Right ventricle myocardium inferior (tissue), 1 donor: ENCODE data around the gene OTOA. TPM values are rescaled to one million over a fixed set of nuclear protein-coding genes. Genes with fewer than 3 reads are reported as not detected.
"Not testable (repeated sequence)": the region's sequence is repeated elsewhere in the genome, so short reads cannot be mapped to it uniquely, and the experiment has no call there.

Experiments
- ATAC-seq: fragments of 200-7000 bp; cut with Tn5 transposase; one replicate; pipeline ENCODE4 v1.9.1; 2020; ENCODE audit warnings: mild to moderate bottlenecking, moderate library complexity
- DNase-seq: peaks from one replicate; pipeline ENCODE4 v3.0.0; 2021; ENCODE audit errors: missing footprints
- intact Hi-C: fragments of 100-400 bp; cut with DNase I; formaldehyde crosslinking; loops from one replicate; pipeline ENCODE4 v1.11.0; 2022
- total RNA-seq: library from RNA; stranded (reverse); fragmentation: NEBNext Ultra II Directional; extraction: Animal tissue kit (Norgen Biotek cat#: 25700); gene quantifications from one replicate; pipeline ENCODE4 v1.2.1, GENCODE V29; 2021
- donor health status: DM: no; HTN: yes; CAD: no; lungs with severe emphysema.

Gene OTOA
- total RNA-seq, 1 donor from 2014 or later: not detected

DNA sequence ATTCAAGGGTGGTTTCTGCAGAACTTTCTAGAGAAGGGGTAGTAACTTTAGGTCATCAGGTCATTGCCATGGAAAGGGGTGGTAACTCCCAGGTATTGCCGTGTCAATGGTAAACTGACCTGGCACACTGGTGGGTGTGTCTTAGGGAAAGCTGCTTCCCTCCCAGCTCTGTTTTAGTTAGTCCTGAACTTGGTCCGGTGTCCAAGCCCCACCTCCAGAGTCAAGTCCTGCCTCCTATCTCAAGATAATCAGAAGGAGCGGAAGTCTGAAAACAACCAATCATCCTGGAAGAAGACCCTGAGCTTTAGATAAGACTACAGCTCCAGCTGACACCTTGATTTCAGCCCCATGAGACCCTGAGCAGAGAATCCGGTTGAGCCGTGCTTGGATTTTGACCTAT lies 105.0 kb downstream of the OTOA start:
- ATAC-seq, DNase-seq: not testable (repeated sequence)

DNA sequence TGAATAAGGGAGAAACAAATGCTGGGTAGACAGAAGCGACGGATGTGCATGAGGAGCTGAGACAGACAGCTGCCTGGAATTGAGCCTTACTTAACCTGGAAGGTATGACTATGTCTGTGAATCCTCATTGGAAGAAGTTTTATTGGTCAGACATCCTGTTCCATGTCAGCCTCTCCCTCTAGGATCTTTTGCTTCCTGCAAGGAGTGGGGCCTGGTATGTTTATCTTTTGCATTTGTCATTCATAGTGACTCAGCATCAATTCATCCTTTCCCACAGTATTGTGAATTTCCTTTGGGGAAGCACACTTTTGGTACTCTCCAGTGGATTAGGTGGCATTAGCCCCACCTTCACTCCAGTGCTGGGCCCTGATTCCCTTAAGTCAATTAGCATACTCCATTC lies 105.5 kb downstream of the OTOA start:
- DNase-seq, ATAC-seq, intact Hi-C loops: not testable (repeated sequence)

More for the DNA sequence above, 105.0 kb downstream of the OTOA start:
- intact Hi-C loops: not testable (repeated sequence)

DNA sequence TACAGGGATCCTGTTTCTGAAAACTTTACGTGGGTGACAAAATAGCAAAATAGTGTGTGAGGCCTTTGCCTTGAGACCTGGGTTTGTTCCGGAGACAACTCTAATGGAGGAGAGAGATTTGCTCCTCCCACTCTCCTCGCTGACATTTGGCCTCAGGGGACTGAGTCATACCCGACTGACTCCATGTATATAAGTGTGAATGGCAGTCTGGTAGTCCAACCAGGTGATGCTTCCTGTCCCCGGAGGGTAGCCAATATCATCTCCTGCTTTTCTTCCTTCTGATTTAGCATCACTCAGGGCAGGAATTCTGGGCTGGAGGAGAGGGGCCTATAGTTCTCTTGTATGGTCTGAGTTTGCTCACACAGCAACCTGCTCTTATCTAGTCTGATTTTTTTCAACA lies 106.8 kb downstream of the OTOA start:
- ATAC-seq, DNase-seq, intact Hi-C loops: not testable (repeated sequence)

GRCh38 chr16:21772547-21773206 lies 108.9 kb downstream of the OTOA start:
- DNase-seq (peak; percentile 70), ATAC-seq (peak; percentile 83)
- intact Hi-C loops: not testable (repeated sequence)

- ATAC-seq, intact Hi-C loops, DNase-seq: not testable (repeated sequence)
Measured at GRCh38 chr16:21773207-21773553, 109.4 kb downstream of the OTOA start.

- intact Hi-C loops, DNase-seq, ATAC-seq: not testable (repeated sequence)
Measured at GRCh38 chr16:21780525-21780924, 116.8 kb downstream of the OTOA start.

DNA sequence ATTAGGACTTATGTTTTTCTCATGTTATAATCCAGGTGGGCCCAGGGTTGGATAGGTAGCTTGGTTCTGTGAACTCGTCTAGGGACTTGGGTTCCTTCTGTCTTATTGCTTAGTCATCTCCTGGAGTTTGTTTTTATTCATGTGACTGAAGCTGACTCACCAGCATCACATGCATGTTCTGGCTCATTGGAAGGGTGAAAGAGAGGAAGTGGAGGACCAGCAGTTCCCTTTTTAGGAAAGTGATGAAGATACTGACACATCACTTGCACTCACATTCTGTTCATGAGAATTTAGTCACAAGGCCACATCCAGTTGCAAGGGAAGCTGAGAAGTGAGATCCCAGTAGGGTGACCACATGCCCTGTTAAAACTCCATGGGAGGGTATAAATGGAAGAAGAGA lies 126.7 kb downstream of the OTOA start:
- intact Hi-C loops, DNase-seq: not testable (repeated sequence)
- ATAC-seq: peak; percentile 64

- DNase-seq, intact Hi-C loops: not testable (repeated sequence)
- ATAC-seq: peak; percentile 31
Measured at GRCh38 chr16:21793310-21793709, 129.5 kb downstream of the OTOA start.

DNA sequence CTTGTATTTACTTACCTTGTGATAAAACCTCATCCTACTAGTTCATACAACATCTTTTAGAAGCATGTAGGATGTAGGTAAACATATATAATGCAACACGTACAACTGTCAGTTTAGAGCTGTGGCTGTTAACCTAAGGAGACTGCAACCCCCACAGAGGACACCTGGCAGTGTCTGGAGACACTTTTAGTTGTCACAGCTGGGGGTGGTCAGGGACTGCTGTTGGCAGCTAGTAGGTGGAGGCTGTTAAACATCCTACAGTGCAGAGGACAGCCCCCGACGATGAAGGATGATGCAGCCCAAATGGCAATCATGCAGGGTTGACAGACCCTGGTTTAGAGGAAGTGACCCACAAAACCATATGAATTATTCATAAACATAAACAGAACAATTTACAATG lies 134.8 kb downstream of the OTOA start:
- intact Hi-C loops, DNase-seq, ATAC-seq: not testable (repeated sequence)

- DNase-seq, intact Hi-C loops: not testable (repeated sequence)
- ATAC-seq: peak; percentile 70
Measured at GRCh38 chr16:21801538-21802374, 138.0 kb downstream of the OTOA start.

- ATAC-seq, DNase-seq, intact Hi-C loops: not testable (repeated sequence)
Measured at GRCh38 chr16:21802375-21802663, 138.6 kb downstream of the OTOA start.

Other genes with a start within 250 kb of the OTOA start
- 43.7 TPM for gene METTL9, start 64.4 kb upstream of the OTOA start, total RNA-seq
- 3.0 TPM for gene IGSF6, start 11.4 kb upstream of the OTOA start, total RNA-seq
- gene NPIPB4, start 193.8 kb downstream of the OTOA start, total RNA-seq: 21.2 TPM